HCT116 (cell line): ENCODE measurements around the gene RFTN1. TPM values are rescaled to one million over a fixed set of nuclear protein-coding genes. Genes with fewer than 3 reads are reported as not detected.

Experiments
- ATAC-seq: fragments of 200-7000 bp; cut with Tn5 transposase; 2 replicates; pipeline ENCODE4 v1.9.1; 2020; ENCODE audit warnings: mild to moderate bottlenecking, moderate library complexity
- BruUV-seq: library from RNA; stranded (reverse); fragments of 400-500 nt; replicated peaks from 2 replicates; lab custom pipeline; 2021; lab: Mats Ljungman, UMichigan
- CTCF ChIA-PET: fragments of 300-600 bp; sonication (Branson Sonifier 250); formaldehyde crosslinking; loops from one replicate; lab custom pipeline; 2021; ENCODE audit warnings: antibody characterized with exemption; lab: Charles Lee
- POLR2A ChIA-PET: fragments of 300-600, 350-600 bp; sonication (Branson Sonifier 250); formaldehyde crosslinking; loops from one replicate; lab custom pipeline; 2021; ENCODE audit warnings: antibody characterized with exemption; lab: Charles Lee
- RAD21 ChIA-PET, 2 experiments: fragments of 300-600 bp; sonication (Branson Sonifier 250); formaldehyde crosslinking; loops; one replicate each; lab custom pipeline; 2023; ENCODE audit warnings: low total read pairs in 2 of 2; ENCODE audit not compliant: uncharacterized antibody in 2 of 2, unreplicated experiment in 2 of 2, low non-redundant PET in 1 of 2; lab: Charles Lee
- DNase-seq: peaks from one replicate; pipeline ENCODE4 v3.0.0-alpha.2; 2010; ENCODE audit warnings: low read depth, low spot score
- H2AFZ ChIP-seq: fragments of 200-600 bp; shearing (Covaris generic), sonication (generic); 2 replicates; pipeline ENCODE4 v1.6.1; 2017; ENCODE audit warnings: low read depth, mixed run types, mixed read lengths, antibody characterized with exemption, low read length; ENCODE audit not compliant: poor library complexity, severe bottlenecking
- H3K27ac ChIP-seq: 2 replicates; pipeline ENCODE4 v1.5.1; 2012; ENCODE audit warnings: low read depth, low read length
- H3K27me3 ChIP-seq: fragments of 200-600 bp; sonication (generic); 2 replicates; pipeline ENCODE4 v1.6.1; 2016; ENCODE audit warnings: mixed run types, low read length, mixed read lengths; ENCODE audit not compliant: insufficient read depth
- H3K36me3 ChIP-seq, 2 experiments: fragments of 200-500 bp in 1 of 2; fragments of 200-600 bp in 1 of 2; sonication (Bioruptor generic) in 1 of 2; sonication (generic) in 1 of 2; 2 replicates each; pipeline versions ENCODE4 v1.5.1 to v1.6.1; 2014 to 2016; ENCODE audit warnings: low read length in 2 of 2, inconsistent platforms in 1 of 2, mixed read lengths in 1 of 2, mixed run types in 1 of 2; ENCODE audit not compliant: insufficient read depth in 2 of 2, control insufficient read depth in 1 of 2
- H3K4me1 ChIP-seq, 2 experiments: fragments of 200-600 bp in 1 of 2; sonication (generic) in 1 of 2; 2 replicates each; pipeline versions ENCODE4 v1.5.1 to v1.6.1; 2012 to 2017; ENCODE audit warnings: low read length in 2 of 2, inconsistent platforms in 1 of 2, mild to moderate bottlenecking in 1 of 2, mixed read lengths in 1 of 2, mixed run types in 1 of 2, moderate library complexity in 1 of 2; ENCODE audit not compliant: insufficient read depth in 2 of 2, control insufficient read depth in 1 of 2
- H3K4me2 ChIP-seq: fragments of 200-600 bp; sonication (generic); 2 replicates; pipeline ENCODE4 v1.6.1; 2017; ENCODE audit warnings: mixed run types, low read length, mixed read lengths
- H3K4me3 ChIP-seq, 2 experiments: fragments of 200-600 bp in 1 of 2; sonication (generic) in 1 of 2; replicated peaks in 1 of 2; 2 replicates each; pipeline ENCODE4 v1.5.1; 2011 to 2016; ENCODE audit warnings: low read length in 2 of 2, control low read depth in 1 of 2, low read depth in 1 of 2, mild to moderate bottlenecking in 1 of 2, mixed read lengths in 1 of 2, mixed run types in 1 of 2
- H3K79me2 ChIP-seq: fragments of 200-600 bp; sonication (generic); 2 replicates; pipeline ENCODE4 v1.6.1; 2017; ENCODE audit warnings: mild to moderate bottlenecking, mixed run types, low read length, moderate library complexity, mixed read lengths; ENCODE audit not compliant: insufficient read depth
- H3K9ac ChIP-seq: fragments of 200-600 bp; sonication (generic); 2 replicates; pipeline ENCODE4 v1.6.1; 2016; ENCODE audit warnings: low read length, mixed read lengths
- H3K9me2 ChIP-seq: fragments of 200-600 bp; sonication (generic), shearing (Covaris generic); 2 replicates; pipeline ENCODE4 v1.6.1; 2017; ENCODE audit warnings: mixed run types, mild to moderate bottlenecking, moderate library complexity; ENCODE audit not compliant: insufficient read depth
- H3K9me3 ChIP-seq, 2 experiments: fragments of 200-500 bp in 1 of 2; fragments of 200-600 bp in 1 of 2; sonication (Bioruptor generic) in 1 of 2; sonication (generic) in 1 of 2; 2 replicates each; pipeline ENCODE4 v1.6.1; 2014 to 2017; ENCODE audit warnings: low read length in 2 of 2, mixed read lengths in 2 of 2, inconsistent platforms in 1 of 2, low read depth in 1 of 2, mild to moderate bottlenecking in 1 of 2, mixed run types in 1 of 2, moderate library complexity in 1 of 2; ENCODE audit not compliant: control insufficient read depth in 1 of 2, insufficient read depth in 1 of 2
- H4K20me1 ChIP-seq: fragments of 200-600 bp; sonication (generic), shearing (Covaris generic); 2 replicates; pipeline ENCODE4 v1.6.1; 2017; ENCODE audit warnings: mixed run types, mild to moderate bottlenecking, moderate library complexity; ENCODE audit not compliant: insufficient read depth
- CEBPB ChIP-seq: IDR thresholded peaks from 2 replicates; pipeline ENCODE4 v1.6.1; 2012; ENCODE audit warnings: low read depth
- ELF1 ChIP-seq: IDR thresholded peaks from 2 replicates; pipeline ENCODE4 v1.6.1; 2012; ENCODE audit warnings: low read depth, borderline replicate concordance
- EZH2 ChIP-seq: fragments of 200-600 bp; sonication (generic); IDR thresholded peaks from 2 replicates; pipeline ENCODE4 v1.6.1; 2017; ENCODE audit warnings: antibody characterized with exemption, mixed run types
- EZH2phosphoT487 ChIP-seq: fragments of 200-600 bp; IDR thresholded peaks from 2 replicates; pipeline ENCODE4 v1.6.1; 2018; ENCODE audit warnings: antibody characterized with exemption, borderline replicate concordance
- JUND ChIP-seq: IDR thresholded peaks from 2 replicates; pipeline ENCODE4 v1.6.1; 2012
- POLR2A ChIP-seq: IDR thresholded peaks from 2 replicates; pipeline ENCODE4 v1.7.0; 2011; ENCODE audit warnings: borderline replicate concordance; ENCODE audit not compliant: insufficient read depth, insufficient read length; ENCODE audit errors: extremely low read depth
- POLR2AphosphoS5 ChIP-seq: IDR thresholded peaks from 2 replicates; pipeline ENCODE4 v1.6.1; 2011; ENCODE audit warnings: mild to moderate bottlenecking, low read depth, low read length, moderate library complexity
- RAD21 ChIP-seq: IDR thresholded peaks from 2 replicates; pipeline ENCODE4 v1.6.1; 2012; ENCODE audit warnings: low read depth, mild to moderate bottlenecking
- SIN3A ChIP-seq: IDR thresholded peaks from 2 replicates; pipeline ENCODE4 v1.6.1; 2012; ENCODE audit warnings: low read depth
- SRF ChIP-seq: IDR thresholded peaks from 2 replicates; pipeline ENCODE4 v1.6.1; 2012; ENCODE audit warnings: low read depth
- TCF7L2 ChIP-seq: IDR thresholded peaks from 2 replicates; pipeline ENCODE4 v1.7.0; 2011; ENCODE audit warnings: borderline replicate concordance, inconsistent platforms; ENCODE audit not compliant: insufficient read depth, insufficient read length; ENCODE audit errors: extremely low read depth
- ZFX ChIP-seq: fragments of 450-650 bp; IDR thresholded peaks from 2 replicates; pipeline ENCODE4 v1.6.1; 2017
- ZNF274 ChIP-seq: fragments of 200-500 bp; sonication (Bioruptor generic); IDR thresholded peaks from 2 replicates; pipeline ENCODE4 v1.6.1; 2014; ENCODE audit warnings: mild to moderate bottlenecking, low read depth, low read length, inconsistent platforms
- intact Hi-C: fragments of 100-400 bp; cut with micrococcal nuclease; formaldehyde crosslinking; loops from 2 replicates; pipeline ENCODE4 v1.10.0; 2022
- total RNA-seq: library from RNA; stranded (reverse); gene quantifications from one replicate; pipeline ENCODE4 v1.2.1, GENCODE V29; 2021; ENCODE audit not compliant: unreplicated experiment
- TF ChIP-seq, protein P1 (sequence below): IDR thresholded peaks from 2 replicates; pipeline ENCODE4 v1.6.1; 2012
- TF ChIP-seq, protein P2 (sequence below): IDR thresholded peaks from 2 replicates; pipeline ENCODE4 v1.6.1; 2012; ENCODE audit warnings: low read depth
- TF ChIP-seq, protein P3 (sequence below): IDR thresholded peaks from 2 replicates; pipeline ENCODE4 v1.6.1; 2011; ENCODE audit warnings: mild to moderate bottlenecking, low read length, moderate library complexity; ENCODE audit not compliant: insufficient replicate concordance; ENCODE audit errors: extremely low read depth

The RFTN1 gene
- total RNA-seq, 1 experiment from 2014 or later, result 3.9 TPM

DNA sequence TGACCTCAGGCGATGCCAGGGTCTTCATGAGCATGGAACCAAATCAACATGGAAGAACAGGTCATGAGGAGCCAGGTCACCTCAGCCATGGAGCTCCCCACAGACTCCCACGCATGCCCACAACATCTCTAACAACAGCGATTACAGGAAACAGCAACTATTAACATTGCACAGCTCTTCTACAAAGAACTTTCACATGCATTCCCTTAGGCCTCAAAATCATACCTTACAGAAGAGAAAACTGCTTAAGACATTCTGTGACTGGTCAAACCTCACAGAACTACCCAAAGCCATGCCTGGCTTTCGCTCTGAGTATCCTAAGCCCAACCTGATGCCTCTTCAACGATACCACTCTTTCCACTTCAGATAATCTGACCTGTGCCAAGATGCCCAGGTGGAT, 130.7 kb downstream of the RFTN1 start:
- ChIA-PET POLR2A (no interaction called here), CTCF (no interaction called here), RAD21 (no interaction called here)
- Histone ChIP-seq H3K4me3 (no peak overlapping the region), H3K9me3 (no peaks in the 10 kb centered on the region), H3K27ac (no peak overlapping the region), H3K9ac (no peak overlapping the region), H3K36me3 (no peaks in the 10 kb centered on the region), H2AFZ (no peak overlapping the region), H3K4me1 (no peaks in the 10 kb centered on the region), H3K9me2 (no peaks in the 10 kb centered on the region), H3K27me3 (no peaks in the 10 kb centered on the region), H3K4me2 (no peak overlapping the region), H3K79me2 (no peaks in the 10 kb centered on the region), H4K20me1 (no peaks in the 10 kb centered on the region)
- intact Hi-C loops, result no loop called here
- TF ChIP-seq, protein P1, sequence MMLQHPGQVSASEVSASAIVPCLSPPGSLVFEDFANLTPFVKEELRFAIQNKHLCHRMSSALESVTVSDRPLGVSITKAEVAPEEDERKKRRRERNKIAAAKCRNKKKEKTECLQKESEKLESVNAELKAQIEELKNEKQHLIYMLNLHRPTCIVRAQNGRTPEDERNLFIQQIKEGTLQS, result no peak
- no peak for TF ChIP-seq ZNF274
- TF ChIP-seq SIN3A, result no peak
- no peak for TF ChIP-seq RAD21
- no peak for TF ChIP-seq POLR2A
- TF ChIP-seq ZFX, result no peak
- TF ChIP-seq ELF1, result no peak
- no peak for TF ChIP-seq POLR2AphosphoS5
- no peak for TF ChIP-seq CEBPB
- BruUV-seq, result no TSS peak
- ATAC-seq, result no peak
- DNase-seq, result no peak

DNA sequence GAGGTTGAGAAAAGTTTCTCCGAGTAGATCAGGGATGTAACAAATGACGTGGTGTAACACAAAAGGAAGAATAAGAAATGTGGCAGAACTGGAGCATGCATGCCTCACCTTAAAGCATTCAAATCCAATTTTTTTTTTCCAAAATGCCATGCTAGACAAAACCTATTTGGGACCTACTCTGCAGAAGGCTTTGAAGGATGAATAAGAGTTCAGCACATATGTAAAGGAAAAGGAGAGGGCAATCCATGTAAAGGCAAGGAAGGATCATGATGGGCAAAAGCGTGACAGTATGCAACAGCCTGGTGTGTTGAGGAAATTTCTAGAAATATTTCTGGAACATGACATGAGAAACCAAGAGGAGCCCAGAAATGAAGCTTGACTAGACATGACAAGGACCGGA, 132.1 kb downstream of the RFTN1 start:
- Histone ChIP-seq H3K9me3 (no peaks in the 10 kb centered on the region), H3K36me3 (no peaks in the 10 kb centered on the region), H3K27ac (no peak overlapping the region), H3K9me2 (no peaks in the 10 kb centered on the region), H3K27me3 (no peaks in the 10 kb centered on the region), H3K4me2 (no peak overlapping the region), H3K79me2 (no peaks in the 10 kb centered on the region), H3K4me1 (no peaks in the 10 kb centered on the region), H3K4me3 (no peak overlapping the region), H2AFZ (no peak overlapping the region), H4K20me1 (no peaks in the 10 kb centered on the region), H3K9ac (no peak overlapping the region)
- no peak for DNase-seq
- BruUV-seq, result no TSS peak
- ChIA-PET RAD21 (no interaction called here), POLR2A (no interaction called here), CTCF (no interaction called here)
- ATAC-seq, result no peak
- intact Hi-C loops, result no loop called here
- TF ChIP-seq EZH2, result no peak
- TF ChIP-seq CEBPB, result no peak
- no peak for TF ChIP-seq JUND
- TF ChIP-seq, protein P2, sequence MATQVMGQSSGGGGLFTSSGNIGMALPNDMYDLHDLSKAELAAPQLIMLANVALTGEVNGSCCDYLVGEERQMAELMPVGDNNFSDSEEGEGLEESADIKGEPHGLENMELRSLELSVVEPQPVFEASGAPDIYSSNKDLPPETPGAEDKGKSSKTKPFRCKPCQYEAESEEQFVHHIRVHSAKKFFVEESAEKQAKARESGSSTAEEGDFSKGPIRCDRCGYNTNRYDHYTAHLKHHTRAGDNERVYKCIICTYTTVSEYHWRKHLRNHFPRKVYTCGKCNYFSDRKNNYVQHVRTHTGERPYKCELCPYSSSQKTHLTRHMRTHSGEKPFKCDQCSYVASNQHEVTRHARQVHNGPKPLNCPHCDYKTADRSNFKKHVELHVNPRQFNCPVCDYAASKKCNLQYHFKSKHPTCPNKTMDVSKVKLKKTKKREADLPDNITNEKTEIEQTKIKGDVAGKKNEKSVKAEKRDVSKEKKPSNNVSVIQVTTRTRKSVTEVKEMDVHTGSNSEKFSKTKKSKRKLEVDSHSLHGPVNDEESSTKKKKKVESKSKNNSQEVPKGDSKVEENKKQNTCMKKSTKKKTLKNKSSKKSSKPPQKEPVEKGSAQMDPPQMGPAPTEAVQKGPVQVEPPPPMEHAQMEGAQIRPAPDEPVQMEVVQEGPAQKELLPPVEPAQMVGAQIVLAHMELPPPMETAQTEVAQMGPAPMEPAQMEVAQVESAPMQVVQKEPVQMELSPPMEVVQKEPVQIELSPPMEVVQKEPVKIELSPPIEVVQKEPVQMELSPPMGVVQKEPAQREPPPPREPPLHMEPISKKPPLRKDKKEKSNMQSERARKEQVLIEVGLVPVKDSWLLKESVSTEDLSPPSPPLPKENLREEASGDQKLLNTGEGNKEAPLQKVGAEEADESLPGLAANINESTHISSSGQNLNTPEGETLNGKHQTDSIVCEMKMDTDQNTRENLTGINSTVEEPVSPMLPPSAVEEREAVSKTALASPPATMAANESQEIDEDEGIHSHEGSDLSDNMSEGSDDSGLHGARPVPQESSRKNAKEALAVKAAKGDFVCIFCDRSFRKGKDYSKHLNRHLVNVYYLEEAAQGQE, result no peak
- TF ChIP-seq, protein P1, result no peak
- no peak for TF ChIP-seq POLR2AphosphoS5
- TF ChIP-seq TCF7L2, result no peak
- no peak for TF ChIP-seq ELF1
- no peak for TF ChIP-seq ZFX
- TF ChIP-seq EZH2phosphoT487, result no peak
- TF ChIP-seq, protein P3, sequence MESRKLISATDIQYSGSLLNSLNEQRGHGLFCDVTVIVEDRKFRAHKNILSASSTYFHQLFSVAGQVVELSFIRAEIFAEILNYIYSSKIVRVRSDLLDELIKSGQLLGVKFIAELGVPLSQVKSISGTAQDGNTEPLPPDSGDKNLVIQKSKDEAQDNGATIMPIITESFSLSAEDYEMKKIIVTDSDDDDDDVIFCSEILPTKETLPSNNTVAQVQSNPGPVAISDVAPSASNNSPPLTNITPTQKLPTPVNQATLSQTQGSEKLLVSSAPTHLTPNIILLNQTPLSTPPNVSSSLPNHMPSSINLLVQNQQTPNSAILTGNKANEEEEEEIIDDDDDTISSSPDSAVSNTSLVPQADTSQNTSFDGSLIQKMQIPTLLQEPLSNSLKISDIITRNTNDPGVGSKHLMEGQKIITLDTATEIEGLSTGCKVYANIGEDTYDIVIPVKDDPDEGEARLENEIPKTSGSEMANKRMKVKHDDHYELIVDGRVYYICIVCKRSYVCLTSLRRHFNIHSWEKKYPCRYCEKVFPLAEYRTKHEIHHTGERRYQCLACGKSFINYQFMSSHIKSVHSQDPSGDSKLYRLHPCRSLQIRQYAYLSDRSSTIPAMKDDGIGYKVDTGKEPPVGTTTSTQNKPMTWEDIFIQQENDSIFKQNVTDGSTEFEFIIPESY, result no peak
- TF ChIP-seq SRF, result no peak
